CD8-positive, alpha-beta memory T cell (primary cell): ENCODE results near the gene FBXL22. TPM values are rescaled to one million over a fixed set of nuclear protein-coding genes. Genes with fewer than 3 reads are reported as not detected.
A peak's percentile ranks its signal among the peaks of the same experiment; 100 is the strongest.

Experiments used
- CTCF ChIA-PET: fragments of 350-600 bp; sonication (Branson Sonifier 250); formaldehyde crosslinking; loops from one replicate; lab custom pipeline; 2021; ENCODE audit warnings: antibody characterized with exemption; lab: Charles Lee
- POLR2A ChIA-PET: fragments of 350-600 bp; sonication (Branson Sonifier 250); formaldehyde crosslinking; loops from one replicate; lab custom pipeline; 2021; ENCODE audit warnings: antibody characterized with exemption; lab: Charles Lee
- DNase-seq, 5 donors: peaks; one replicate each; pipeline versions ENCODE4 v3.0.0 to v3.0.0-alpha.2; 2020 to 2022; ENCODE audit warnings: mixed read lengths in 1 of 5
- H3K27ac ChIP-seq: one replicate; pipeline ENCODE4 v1.7.0; 2013; ENCODE audit warnings: low read depth, mild to moderate bottlenecking, low read length, moderate library complexity
- H3K27me3 ChIP-seq: 2 replicates; pipeline ENCODE4 v1.7.0; 2013; ENCODE audit warnings: low read length, mild to moderate bottlenecking; ENCODE audit not compliant: insufficient read depth, poor library complexity, severe bottlenecking
- H3K36me3 ChIP-seq: 2 replicates; pipeline ENCODE4 v1.7.0; 2013; ENCODE audit warnings: mild to moderate bottlenecking, low read length, moderate library complexity; ENCODE audit not compliant: insufficient read depth
- H3K4me1 ChIP-seq: 2 replicates; pipeline ENCODE4 v1.7.0; 2013; ENCODE audit warnings: mild to moderate bottlenecking, low read length, moderate library complexity; ENCODE audit not compliant: insufficient read depth
- H3K4me3 ChIP-seq: 2 replicates; pipeline ENCODE4 v1.7.0; 2013; ENCODE audit warnings: mild to moderate bottlenecking, low read length
- H3K9me3 ChIP-seq: 2 replicates; pipeline ENCODE4 v1.7.0; 2013; ENCODE audit warnings: mild to moderate bottlenecking, low read length
- H3K27ac Mint-ChIP-seq, 8 donors: one replicate each; pipeline ENCODE4 v1.8.0; 2020 to 2021; ENCODE audit warnings: mixed read lengths in 8 of 8, mild to moderate bottlenecking in 6 of 8, inconsistent platforms in 3 of 8, moderate library complexity in 3 of 8
- H3K27me3 Mint-ChIP-seq, 2 donors: one replicate each; pipeline ENCODE4 v1.8.0; 2020 to 2021; ENCODE audit warnings: mixed read lengths in 2 of 2, mild to moderate bottlenecking in 1 of 2, moderate library complexity in 1 of 2
- H3K36me3 Mint-ChIP-seq, 3 donors: one replicate each; pipeline ENCODE4 v1.8.0; 2020 to 2021; ENCODE audit warnings: mixed read lengths in 3 of 3, inconsistent platforms in 1 of 3, mild to moderate bottlenecking in 1 of 3
- H3K4me1 Mint-ChIP-seq, 3 donors: one replicate each; pipeline ENCODE4 v1.8.0; 2020 to 2021; ENCODE audit warnings: mixed read lengths in 3 of 3, inconsistent platforms in 1 of 3, mild to moderate bottlenecking in 1 of 3
- H3K4me3 Mint-ChIP-seq, 7 donors: one replicate each; pipeline ENCODE4 v1.8.0; 2020 to 2021; ENCODE audit warnings: mixed read lengths in 7 of 7, mild to moderate bottlenecking in 6 of 7, moderate library complexity in 4 of 7, inconsistent platforms in 2 of 7
- H3K9me3 Mint-ChIP-seq, 5 donors: one replicate each; pipeline ENCODE4 v1.8.0; 2020 to 2022; ENCODE audit warnings: mixed read lengths in 5 of 5, mild to moderate bottlenecking in 3 of 5, moderate library complexity in 2 of 5, inconsistent platforms in 1 of 5
- polyA plus RNA-seq: library from polyadenylated mRNA; unstranded; fragments of 300-500 nt; fragmentation: Illumina TruSeq; gene quantifications from one replicate; pipeline ENCODE4 v1.2.3, GENCODE V29; 2021
- total RNA-seq, 2 experiments: library from RNA; stranded (reverse); gene quantifications; one replicate each; pipeline ENCODE4 v1.2.3, GENCODE V29; 2021

The FBXL22 gene
- total and polyA plus RNA-seq, 3 experiments from 2014 or later, result 0.84 to 1.1 (median 0.97) TPM

DNA sequence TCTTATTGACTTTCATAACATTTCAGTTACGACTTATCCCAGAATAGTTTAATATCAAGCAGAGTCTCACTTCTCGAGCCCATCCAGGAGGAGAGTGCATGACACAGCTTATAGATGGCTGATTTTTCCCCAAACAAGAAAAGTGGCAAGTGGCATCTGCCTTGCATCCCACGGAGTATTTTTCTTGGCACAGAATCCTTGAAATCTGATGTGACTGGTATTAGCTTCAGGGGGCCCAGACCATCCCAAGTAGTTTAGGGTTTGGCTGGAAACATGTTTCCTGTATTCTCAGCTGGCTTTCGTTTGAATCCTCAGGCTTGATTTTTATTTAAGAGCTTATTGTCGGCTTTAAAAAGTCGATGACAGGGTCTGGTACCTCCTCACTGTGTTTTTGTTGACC is 20.7 kb upstream of the FBXL22 start:
- Mint-ChIP-seq H3K4me1 (peaks cover 6 to 21% (median 12%) of the 10 kb centered on the region in 3 donors), H3K27ac (peak overlapping the region in 6 of 8 donors; percentile 2 to 65 (median 31)), H3K4me3 (no peak overlapping the region), H3K9me3 (no peaks in the 10 kb centered on the region), H3K27me3 (no peaks in the 10 kb centered on the region), H3K36me3 (peaks cover 0 to 75% (median 22%) of the 10 kb centered on the region in 3 donors)
- POLR2A ChIA-PET, result no interaction called here
- Histone ChIP-seq H3K27me3 (no peaks in the 10 kb centered on the region), H3K4me1 (no peaks in the 10 kb centered on the region), H3K27ac (no peak overlapping the region), H3K36me3 (peaks cover 40% of the 10 kb centered on the region), H3K4me3 (no peak overlapping the region), H3K9me3 (no peaks in the 10 kb centered on the region)
- CTCF ChIA-PET, result interaction anchor here (1.4 kb wide), 1 partner anchor 24 kb away, joined by 4 read pairs; no protein-coding TSS in a partner anchor
- DNase-seq, result no peak

GRCh38 chr15:63582179-63582578 is 15.0 kb upstream of the FBXL22 start:
- Mint-ChIP-seq H3K9me3 (no peaks in the 10 kb centered on the region), H3K4me1 (peaks cover 15 to 32% (median 22%) of the 10 kb centered on the region in 3 donors), H3K4me3 (no peak overlapping the region), H3K27ac (peak overlapping the region in 7 of 8 donors; percentile 5 to 86 (median 64)), H3K36me3 (peaks cover 15 to 72% (median 33%) of the 10 kb centered on the region in 3 donors), H3K27me3 (no peaks in the 10 kb centered on the region)
- H3K4me3 ChIP-seq, result no peak overlapping the region
- DNase-seq, result no peak
- H3K36me3 ChIP-seq, result peaks cover 20% of the 10 kb centered on the region
- CTCF ChIA-PET, result no interaction called here
- H3K4me1 ChIP-seq, result no peaks in the 10 kb centered on the region
- H3K27me3 ChIP-seq, result no peaks in the 10 kb centered on the region
- no peaks in the 10 kb centered on the region for H3K9me3 ChIP-seq
- no peak overlapping the region for H3K27ac ChIP-seq
- POLR2A ChIA-PET, result no interaction called here

GRCh38 chr15:63582718-63583426 is 14.3 kb upstream of the FBXL22 start:
- Mint-ChIP-seq H3K9me3 (no peaks in the 10 kb centered on the region), H3K27ac (peak overlapping the region; percentile 4 to 86 (median 62)), H3K36me3 (peaks cover 15 to 75% (median 33%) of the 10 kb centered on the region in 3 donors), H3K4me1 (peaks cover 15 to 32% (median 22%) of the 10 kb centered on the region in 3 donors), H3K4me3 (no peak overlapping the region), H3K27me3 (no peaks in the 10 kb centered on the region)
- no peak for DNase-seq
- CTCF ChIA-PET, result no interaction called here
- no peak overlapping the region for H3K4me3 ChIP-seq
- no peaks in the 10 kb centered on the region for H3K27me3 ChIP-seq
- POLR2A ChIA-PET, result no interaction called here
- no peaks in the 10 kb centered on the region for H3K4me1 ChIP-seq
- peaks cover 26% of the 10 kb centered on the region for H3K36me3 ChIP-seq
- H3K27ac ChIP-seq, result no peak overlapping the region
- H3K9me3 ChIP-seq, result no peaks in the 10 kb centered on the region

GRCh38 chr15:63586790-63587189 is 10.4 kb upstream of the FBXL22 start:
- Histone ChIP-seq H3K36me3 (peaks cover 45% of the 10 kb centered on the region), H3K4me1 (no peaks in the 10 kb centered on the region), H3K9me3 (no peaks in the 10 kb centered on the region), H3K27me3 (no peaks in the 10 kb centered on the region), H3K27ac (no peak overlapping the region), H3K4me3 (no peak overlapping the region)
- DNase-seq, result no peak
- CTCF ChIA-PET, result no interaction called here
- peak overlapping the region in 5 of 8 donors; percentile 3 to 87 (median 78) for H3K27ac Mint-ChIP-seq
- H3K9me3 Mint-ChIP-seq, result no peaks in the 10 kb centered on the region
- peaks cover 28 to 92% (median 47%) of the 10 kb centered on the region in 3 donors for H3K36me3 Mint-ChIP-seq
- no peak overlapping the region for H3K4me3 Mint-ChIP-seq
- POLR2A ChIA-PET, result no interaction called here
- peaks cover 13 to 36% (median 25%) of the 10 kb centered on the region in 3 donors for H3K4me1 Mint-ChIP-seq
- no peaks in the 10 kb centered on the region for H3K27me3 Mint-ChIP-seq

- DNase-seq, result no peak
- H3K36me3 ChIP-seq, result peaks cover 42% of the 10 kb centered on the region
- CTCF ChIA-PET, result interaction anchor here (1.0 kb wide), 1 partner anchor 22 kb away, joined by 3 read pairs; no protein-coding TSS in a partner anchor
- H3K36me3 Mint-ChIP-seq, result peaks cover 26 to 89% (median 45%) of the 10 kb centered on the region in 3 donors
- H3K4me1 Mint-ChIP-seq, result peaks cover 11 to 34% (median 21%) of the 10 kb centered on the region in 3 donors
- no peak overlapping the region for H3K27ac ChIP-seq
- no peaks in the 10 kb centered on the region for H3K27me3 ChIP-seq
- H3K4me3 ChIP-seq, result no peak overlapping the region
- no peaks in the 10 kb centered on the region for H3K9me3 Mint-ChIP-seq
- no peak overlapping the region for H3K4me3 Mint-ChIP-seq
- no peak overlapping the region for H3K27ac Mint-ChIP-seq
- no peaks in the 10 kb centered on the region for H3K27me3 Mint-ChIP-seq
- H3K4me1 ChIP-seq, result no peaks in the 10 kb centered on the region
- POLR2A ChIA-PET, result no interaction called here
- H3K9me3 ChIP-seq, result no peaks in the 10 kb centered on the region
Observed at GRCh38 chr15:63587527-63587926, 9.7 kb upstream of the FBXL22 start.

DNA sequence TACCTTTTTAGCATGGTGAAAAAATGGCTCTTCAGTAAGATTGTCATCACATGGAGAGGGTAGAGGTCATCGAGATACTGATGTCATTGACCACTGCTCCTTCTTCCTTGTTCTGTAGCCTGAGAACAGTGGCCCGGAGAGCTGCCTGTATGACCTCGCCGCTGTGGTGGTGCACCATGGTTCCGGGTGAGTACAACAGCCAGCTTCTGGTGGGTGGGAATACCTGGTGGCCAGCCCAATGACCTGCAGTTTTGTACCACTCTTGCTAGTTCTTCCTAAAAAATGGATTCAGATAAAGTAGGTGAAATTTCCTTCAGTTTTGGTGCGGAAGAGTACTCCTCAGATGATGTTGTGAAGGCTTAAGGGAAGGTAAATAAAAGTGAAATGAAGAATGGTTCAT is 8.4 kb upstream of the FBXL22 start:
- H3K4me3 Mint-ChIP-seq, result no peak overlapping the region
- ChIA-PET CTCF (no interaction called here), POLR2A (no interaction called here)
- no peaks in the 10 kb centered on the region for H3K9me3 ChIP-seq
- H3K27ac Mint-ChIP-seq, result peak overlapping the region in 3 of 8 donors; percentile 11 to 89 (median 24)
- H3K4me1 Mint-ChIP-seq, result peaks cover 10 to 44% (median 27%) of the 10 kb centered on the region in 3 donors
- no peaks in the 10 kb centered on the region for H3K27me3 Mint-ChIP-seq
- H3K4me1 ChIP-seq, result no peaks in the 10 kb centered on the region
- no peak overlapping the region for H3K27ac ChIP-seq
- no peaks in the 10 kb centered on the region for H3K27me3 ChIP-seq
- no peak overlapping the region for H3K4me3 ChIP-seq
- no peak for DNase-seq
- no peaks in the 10 kb centered on the region for H3K9me3 Mint-ChIP-seq
- H3K36me3 ChIP-seq, result peaks cover 38% of the 10 kb centered on the region
- H3K36me3 Mint-ChIP-seq, result peaks cover 25 to 90% (median 40%) of the 10 kb centered on the region in 3 donors

DNA sequence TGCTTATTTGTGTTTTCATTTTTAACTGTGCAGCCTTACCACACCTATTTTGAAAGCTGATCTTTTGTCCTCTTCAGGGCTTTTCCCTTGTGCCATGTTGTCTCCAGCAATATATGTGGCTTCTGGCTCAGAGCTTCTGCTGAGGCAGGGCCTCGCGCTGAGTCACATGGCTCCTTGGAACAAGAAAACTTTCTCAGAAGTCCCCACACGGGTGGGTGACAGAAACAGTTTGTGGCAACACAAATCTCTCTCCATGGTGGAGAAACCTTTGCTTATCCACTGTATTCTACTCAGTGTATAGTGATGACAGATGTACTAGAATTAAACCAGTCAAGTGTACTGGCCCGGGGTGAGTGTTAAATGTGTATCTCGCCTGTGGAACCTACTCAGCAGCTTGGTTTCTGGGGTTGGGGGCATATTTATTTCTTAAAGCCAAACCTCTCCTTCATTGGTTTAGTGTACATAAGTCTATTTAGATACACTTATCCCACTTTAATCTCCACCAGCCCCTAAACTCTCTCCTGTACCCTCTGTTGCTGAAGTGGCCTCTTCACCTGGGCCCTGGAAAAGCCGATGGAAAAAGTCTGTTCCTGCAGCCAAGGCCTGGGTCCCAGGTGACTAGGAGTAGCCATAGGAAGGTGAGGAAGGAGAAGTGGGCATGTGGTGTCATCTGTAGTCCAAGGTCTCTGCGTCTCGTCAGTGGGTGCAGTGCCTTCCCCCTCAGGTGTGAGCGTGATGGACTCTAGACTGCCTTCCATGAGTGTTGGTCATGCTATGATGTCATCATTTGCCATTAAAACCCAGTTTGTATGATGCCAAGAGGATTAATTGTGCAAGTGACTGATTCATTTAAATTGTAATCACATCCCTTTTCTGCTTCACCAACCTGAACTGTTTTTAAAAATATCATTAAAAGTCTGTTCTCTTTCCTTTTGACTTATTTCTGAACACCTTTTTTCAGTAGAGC is 3.2 kb upstream of the FBXL22 start:
- no peak for DNase-seq
- ChIA-PET CTCF (interaction anchor here (1.5 kb wide), 1 partner anchor 16 kb away, joined by 3 read pairs; no protein-coding TSS in a partner anchor), POLR2A (no interaction called here)
- Histone ChIP-seq H3K27me3 (no peaks in the 10 kb centered on the region), H3K4me3 (no peak overlapping the region), H3K27ac (no peak overlapping the region), H3K9me3 (no peaks in the 10 kb centered on the region), H3K36me3 (peaks cover 16% of the 10 kb centered on the region), H3K4me1 (no peaks in the 10 kb centered on the region)
- no peaks in the 10 kb centered on the region for H3K27me3 Mint-ChIP-seq
- peaks cover 8 to 55% (median 22%) of the 10 kb centered on the region in 3 donors for H3K36me3 Mint-ChIP-seq
- H3K4me1 Mint-ChIP-seq, result peaks cover 33 to 54% (median 53%) of the 10 kb centered on the region in 3 donors
- H3K4me3 Mint-ChIP-seq, result peak overlapping the region in 1 of 7 donors; percentile 30
- H3K27ac Mint-ChIP-seq, result peak overlapping the region; percentile 51 to 83 (median 70)
- no peaks in the 10 kb centered on the region for H3K9me3 Mint-ChIP-seq
